Adipose tissue (tissue), 3 donors: ENCODE measurements around the gene CELF4. TPM values are rescaled to one million over a fixed set of nuclear protein-coding genes. Genes with fewer than 3 reads are reported as not detected.

Source experiments
- H3K27ac ChIP-seq: one replicate; pipeline ENCODE4 v1.5.1; 2013; ENCODE audit warnings: low read depth, low read length
- WGBS, 3 donors: extraction: QIAGEN DNeasy Blood & Tissue Kit; methylation state at CpG; one replicate each; pipeline ENCODE4 v1.1.7; 2013; 5-methylcytosine and 5-hydroxymethylcytosine counted together
- polyA plus RNA-seq, 3 donors: library from polyadenylated mRNA; stranded (reverse); fragments of 200-250 nt; gene quantifications; one replicate each; pipeline ENCODE4 v1.2.3, GENCODE V29; 2013
- donor health status: healthy with polysubstance abuse.
- donor health status: Bipolar disorder and iron deficiency.
- donor health status: healthy.

CELF4 gene
- polyA plus RNA-seq, 3 donors: 0.07 to 2.0 (median 0.67) TPM

- H3K27ac ChIP-seq: no peak overlapping the region
- WGBS, 3 donors: 85 to 88% (median 86%) methylated on average over 7 of the region's 7 CpGs
These were observed 145.7 kb downstream of the CELF4 start for GRCh38 chr18:37419866-37420265.

GRCh38 chr18:37419315-37419714 is 146.3 kb downstream of the CELF4 start:
- 61 to 88% (median 79%) methylated on average over 7 of the region's 7 CpGs for WGBS, 3 donors
- H3K27ac ChIP-seq: no peak overlapping the region

GRCh38 chr18:37414816-37415215 is 150.8 kb downstream of the CELF4 start:
- 87 to 95% (median 91%) methylated on average over 1 of the region's 1 CpG for WGBS, 3 donors
- H3K27ac ChIP-seq: no peak overlapping the region

- H3K27ac ChIP-seq: no peak overlapping the region
- 86 to 95% (median 95%) methylated on average over 8 of the region's 8 CpGs for WGBS, 3 donors
These were observed 152.8 kb downstream of the CELF4 start for GRCh38 chr18:37412829-37413228.

GRCh38 chr18:37412333-37412732 is 153.3 kb downstream of the CELF4 start:
- WGBS, 3 donors: 75 to 87% (median 87%) methylated on average over 3 of the region's 3 CpGs
- H3K27ac ChIP-seq: no peak overlapping the region

GRCh38 chr18:37409878-37410277 is 155.7 kb downstream of the CELF4 start:
- no peak overlapping the region for H3K27ac ChIP-seq
- 56 to 65% (median 65%) methylated on average over 8 of the region's 8 CpGs for WGBS, 3 donors

- no peak overlapping the region for H3K27ac ChIP-seq
- 82 to 92% (median 91%) methylated on average over 12 of the region's 12 CpGs for WGBS, 3 donors
These were observed 156.8 kb downstream of the CELF4 start for GRCh38 chr18:37408676-37409265.

- H3K27ac ChIP-seq: no peak overlapping the region
- WGBS, 3 donors: 60 to 80% (median 61%) methylated on average over 4 of the region's 4 CpGs
These were observed 158.0 kb downstream of the CELF4 start for GRCh38 chr18:37407571-37407970.

- no peak overlapping the region for H3K27ac ChIP-seq
- 62 to 74% (median 73%) methylated on average over 6 of the region's 6 CpGs for WGBS, 3 donors
These were observed 159.8 kb downstream of the CELF4 start for GRCh38 chr18:37405772-37406171.

- H3K27ac ChIP-seq: no peak overlapping the region
- 60 to 83% (median 65%) methylated on average over 4 of the region's 4 CpGs for WGBS, 3 donors
These were observed 160.4 kb downstream of the CELF4 start for GRCh38 chr18:37405229-37405628.

- H3K27ac ChIP-seq: no peak overlapping the region
- WGBS, 3 donors: 76 to 90% (median 88%) methylated on average over 3 of the region's 3 CpGs
These were observed 161.8 kb downstream of the CELF4 start for GRCh38 chr18:37403788-37404187.

GRCh38 chr18:37403100-37403781 is 162.4 kb downstream of the CELF4 start:
- WGBS, 3 donors: 69 to 77% (median 71%) methylated on average over 20 of the region's 20 CpGs
- H3K27ac ChIP-seq: no peak overlapping the region

- no peak overlapping the region for H3K27ac ChIP-seq
- 41 to 50% (median 44%) methylated on average over 1 of the region's 1 CpG for WGBS, 3 donors
These were observed 162.9 kb downstream of the CELF4 start for GRCh38 chr18:37402735-37403099.

- 79 to 85% (median 80%) methylated on average over 4 of the region's 4 CpGs for WGBS, 3 donors
- no peak overlapping the region for H3K27ac ChIP-seq
These were observed 164.8 kb downstream of the CELF4 start for GRCh38 chr18:37400802-37401201.

- no peak overlapping the region for H3K27ac ChIP-seq
- 81 to 86% (median 82%) methylated on average over 14 of the region's 14 CpGs for WGBS, 3 donors
These were observed 167.2 kb downstream of the CELF4 start for GRCh38 chr18:37398248-37398920.

- 58 to 84% (median 80%) methylated on average over 6 of the region's 6 CpGs for WGBS, 3 donors
- no peak overlapping the region for H3K27ac ChIP-seq
These were observed 167.8 kb downstream of the CELF4 start for GRCh38 chr18:37397814-37398213.

- 77 to 84% (median 83%) methylated on average over 5 of the region's 5 CpGs for WGBS, 3 donors
These were observed 168.5 kb downstream of the CELF4 start for GRCh38 chr18:37396971-37397720.

GRCh38 chr18:37395631-37396030 is 170.0 kb downstream of the CELF4 start:
- WGBS, 3 donors: 85 to 94% (median 93%) methylated on average over 4 of the region's 4 CpGs
- H3K27ac ChIP-seq: no peak overlapping the region

More at GRCh38 chr18:37396971-37397720, 168.5 kb downstream of the CELF4 start:
- H3K27ac ChIP-seq: no peak overlapping the region

GRCh38 chr18:37395138-37395537 is 170.5 kb downstream of the CELF4 start:
- 81 to 83% (median 81%) methylated on average over 7 of the region's 7 CpGs for WGBS, 3 donors
- H3K27ac ChIP-seq: no peak overlapping the region
